Measurements from ENCODE around the gene HNRNPU. TPM values are rescaled to one million over a fixed set of nuclear protein-coding genes. Genes with fewer than 3 reads are reported as not detected.

The HNRNPU gene
- polyA plus RNA-seq (ENCODE audit: insufficient read length in 4 of 4) = 100 to 1,000 TPM; 585 to 684 (median 626) TPM

DNA sequence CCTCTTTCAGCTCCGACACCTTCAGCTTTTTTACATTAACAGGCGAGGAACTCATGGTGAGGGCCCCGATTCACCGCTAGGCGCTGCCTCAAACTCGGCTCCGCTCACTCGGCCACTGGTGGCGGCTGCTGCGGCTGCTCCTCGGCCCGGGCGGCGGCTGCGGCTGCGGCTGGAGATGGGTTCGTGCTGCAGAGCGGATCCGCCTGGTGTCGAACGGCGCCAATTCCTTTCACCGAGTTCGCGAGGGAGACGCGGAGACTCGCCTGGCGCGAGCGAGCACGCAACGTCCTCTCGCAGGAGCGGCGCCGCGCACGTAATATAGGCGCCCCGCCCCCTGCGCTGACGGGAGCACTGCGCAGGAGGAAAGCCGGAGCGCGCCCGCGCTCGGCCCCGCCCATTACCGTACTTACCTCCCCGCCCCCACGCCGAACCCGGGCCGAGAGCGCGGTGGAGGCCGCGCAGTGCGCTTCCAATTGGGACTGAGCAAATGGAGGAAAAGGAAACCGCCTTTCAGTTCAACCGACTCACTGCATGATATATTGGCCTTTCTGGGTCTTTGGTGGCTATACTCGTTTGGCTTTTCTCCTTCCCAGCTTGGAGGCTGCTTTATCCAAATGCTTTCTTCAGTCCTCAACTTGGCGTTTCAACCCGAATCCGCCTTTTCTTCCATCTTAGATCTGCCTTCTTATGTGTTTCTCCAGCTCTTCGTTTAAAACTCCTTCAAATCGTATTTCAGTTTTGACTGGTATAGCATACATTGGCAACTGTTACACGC is at the start of gene HNRNPU:
Gene HNRNPU, minus strand, starts transcription at position 291 of the 775 bp plus-strand sequence. Its CDS starts 236 bp downstream, at position 55.
- DNase-seq (ENCODE audit: low read depth in 4 of 4, low spot score in 2 of 4) = peak; percentile 91 to 96 (median 94)

GRCh38 chr1:244913806-244914205 is 49.5 kb upstream of the HNRNPU start:
- DNase-seq (ENCODE audit: low read depth in 4 of 4, low spot score in 2 of 4) = no peak

DNA sequence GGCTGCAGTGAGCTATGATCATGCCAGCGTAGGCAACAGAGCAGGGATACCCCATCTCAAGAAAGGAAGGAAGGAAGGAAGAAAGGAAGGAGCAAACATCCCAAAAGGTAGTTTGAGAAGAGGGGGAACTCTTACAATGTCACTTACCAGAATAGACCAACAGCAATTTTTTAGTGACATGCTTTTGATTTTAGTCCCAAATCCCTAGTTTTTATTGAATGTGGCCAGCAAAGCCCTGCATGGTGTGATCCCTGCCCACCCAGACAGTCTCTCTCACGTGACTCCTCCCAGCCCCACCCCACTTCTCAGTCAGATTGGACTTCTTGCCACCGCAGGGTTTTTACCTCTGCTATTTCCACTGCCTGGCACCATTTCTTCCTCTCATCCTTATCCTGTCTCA is 39.8 kb upstream of the HNRNPU start:
- DNase-seq (ENCODE audit: low read depth in 4 of 4, low spot score in 2 of 4) = no peak

GRCh38 chr1:244901400-244902015 is 37.2 kb upstream of the HNRNPU start:
- no peak for DNase-seq (ENCODE audit: low read depth in 4 of 4, low spot score in 2 of 4)

GRCh38 chr1:244897476-244898254 is 33.3 kb upstream of the HNRNPU start:
- DNase-seq (ENCODE audit: low read depth in 4 of 4, low spot score in 2 of 4) = no peak

GRCh38 chr1:244896550-244896949 is 32.2 kb upstream of the HNRNPU start:
- DNase-seq (ENCODE audit: low read depth in 4 of 4, low spot score in 2 of 4) = no peak

- no peak for DNase-seq (ENCODE audit: low read depth in 4 of 4, low spot score in 2 of 4)
These were observed 29.5 kb upstream of the HNRNPU start for GRCh38 chr1:244893836-244894235.

GRCh38 chr1:244887281-244887680 is 22.9 kb upstream of the HNRNPU start:
- no peak for DNase-seq (ENCODE audit: low read depth in 4 of 4, low spot score in 2 of 4)

GRCh38 chr1:244881552-244882280 is 17.4 kb upstream of the HNRNPU start:
- DNase-seq (ENCODE audit: low read depth in 4 of 4, low spot score in 2 of 4) = no peak

GRCh38 chr1:244878681-244879080 is 14.3 kb upstream of the HNRNPU start:
- DNase-seq (ENCODE audit: low read depth in 4 of 4, low spot score in 2 of 4) = no peak

GRCh38 chr1:244876228-244876910 is 12.0 kb upstream of the HNRNPU start:
- no peak for DNase-seq (ENCODE audit: low read depth in 4 of 4, low spot score in 2 of 4)

DNA sequence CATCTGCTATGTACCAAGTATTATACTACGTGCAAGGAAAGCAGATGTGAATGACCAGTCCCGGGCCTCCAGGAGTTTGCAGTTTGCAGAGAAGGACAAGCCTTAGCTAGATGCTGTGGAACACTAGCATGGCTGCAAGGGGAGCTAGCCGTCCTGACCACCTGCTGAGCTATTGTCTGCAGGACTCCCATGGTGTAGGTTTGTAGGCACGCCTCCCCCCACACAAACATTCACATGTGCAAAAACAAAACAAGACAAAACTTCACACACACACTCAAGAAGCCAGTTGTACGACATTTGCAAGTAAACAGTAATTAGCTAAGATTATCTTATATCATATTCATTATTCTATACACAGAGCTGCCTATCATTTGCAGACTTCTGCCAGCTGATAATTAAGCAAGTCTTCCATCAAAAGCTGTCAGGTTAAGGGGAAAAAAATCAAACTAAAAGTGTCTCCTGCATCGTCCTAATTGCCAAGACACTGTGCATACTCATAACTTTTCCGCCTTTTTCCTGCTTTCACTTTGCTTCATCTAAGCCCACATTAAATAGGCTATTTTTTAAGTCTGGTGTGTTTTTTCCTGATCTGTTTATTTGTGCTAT is 10.7 kb upstream of the HNRNPU start:
- no peak for DNase-seq (ENCODE audit: low read depth in 4 of 4, low spot score in 2 of 4)

GRCh38 chr1:244869950-244870349 is 5.6 kb upstream of the HNRNPU start:
- DNase-seq (ENCODE audit: low read depth in 4 of 4, low spot score in 2 of 4) = no peak

- no peak for DNase-seq (ENCODE audit: low read depth in 4 of 4, low spot score in 2 of 4)
These were observed 5.1 kb upstream of the HNRNPU start for GRCh38 chr1:244869364-244869827.

DNA sequence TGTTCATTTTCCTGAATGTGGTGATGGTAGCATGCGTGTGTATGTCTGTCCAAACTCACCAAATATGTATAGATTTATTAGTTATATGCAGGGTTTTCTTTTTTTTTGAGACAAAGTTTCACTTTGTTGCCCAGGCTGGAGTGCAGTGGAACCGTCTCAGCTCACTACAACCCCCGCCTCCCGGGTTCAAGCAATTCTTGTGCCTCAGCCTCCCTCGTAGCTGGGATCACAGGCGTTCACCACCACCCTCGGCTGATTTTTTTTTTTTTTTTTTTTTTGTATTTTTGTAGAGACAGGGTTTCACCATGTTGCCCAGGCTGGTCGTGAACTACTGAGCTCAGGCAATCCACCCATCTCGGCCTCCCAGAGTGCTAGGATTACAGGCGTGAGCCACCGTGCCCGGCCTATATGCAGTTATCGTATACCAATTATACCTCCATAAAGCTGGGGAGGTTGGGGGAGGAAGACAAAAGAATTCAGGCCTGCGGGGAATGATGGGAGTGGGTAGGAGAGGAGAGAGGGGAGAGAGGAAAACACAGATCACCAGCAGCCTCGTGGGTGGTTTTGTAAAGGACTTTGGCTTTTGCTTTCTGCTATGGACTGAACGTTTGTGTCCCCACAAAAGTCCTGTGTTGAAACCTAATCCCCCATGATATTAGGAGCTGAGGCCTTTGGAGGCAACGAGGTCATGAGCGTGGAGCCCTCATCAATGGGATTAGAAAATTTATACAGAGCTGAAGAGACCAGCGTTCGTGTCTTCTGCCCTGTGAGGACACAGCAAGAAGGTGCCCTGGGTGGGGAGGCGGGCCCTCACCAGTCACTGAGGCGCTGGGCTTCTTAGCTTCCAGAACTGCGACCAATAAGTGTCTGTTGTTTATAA is 4.4 kb upstream of the HNRNPU start:
- no peak for DNase-seq (ENCODE audit: low read depth in 4 of 4, low spot score in 2 of 4)

GRCh38 chr1:244866355-244866754 is 2.0 kb upstream of the HNRNPU start:
- DNase-seq (ENCODE audit: low read depth in 4 of 4, low spot score in 2 of 4) = no peak

GRCh38 chr1:244865820-244866219 is 1.5 kb upstream of the HNRNPU start:
- no peak for DNase-seq (ENCODE audit: low read depth in 4 of 4, low spot score in 2 of 4)

DNA sequence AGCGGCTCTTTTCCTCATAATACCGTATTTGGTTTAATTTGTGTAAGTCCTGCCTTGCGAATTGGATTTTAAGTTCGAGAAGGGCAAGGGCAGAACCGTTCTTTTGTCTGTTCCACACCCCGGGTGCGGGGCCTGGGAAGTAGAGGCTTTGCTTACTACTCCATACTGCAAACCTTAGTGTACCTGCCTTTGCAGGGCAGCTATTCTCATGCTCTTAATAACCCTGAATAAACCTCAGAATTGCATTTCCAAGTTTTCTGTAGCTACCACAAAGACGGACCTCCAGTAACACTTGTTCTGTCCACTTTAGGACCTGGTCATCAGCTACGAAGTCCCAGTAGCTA is 657 bp upstream of the HNRNPU start:
- DNase-seq (ENCODE audit: low read depth in 4 of 4, low spot score in 2 of 4) = no peak
